Jurkat, Clone E6-1 (cell line): ENCODE results near the gene SH3BP5L.
"Not testable (repeated sequence)": the region's sequence is repeated elsewhere in the genome, so short reads cannot be mapped to it uniquely, and the experiment has no call there.

Experiments
- DNase-seq: peaks from one replicate; pipeline ENCODE4 v3.0.0-alpha.2; 2011; ENCODE audit warnings: low read depth, low spot score
- H3K4me3 ChIP-seq: 2 replicates; pipeline ENCODE4 v1.5.1; 2011; ENCODE audit warnings: mild to moderate bottlenecking, low read length, control low read depth, moderate library complexity

The SH3BP5L gene

GRCh38 chr1:248791010-248791409 is 34.7 kb downstream of the SH3BP5L start:
- DNase-seq: no peak
- H3K4me3 ChIP-seq: no peak overlapping the region

- no peak overlapping the region for H3K4me3 ChIP-seq
- DNase-seq: no peak
These were observed 35.3 kb downstream of the SH3BP5L start for GRCh38 chr1:248790456-248790855.

GRCh38 chr1:248789337-248789736 is 36.4 kb downstream of the SH3BP5L start:
- DNase-seq, H3K4me3 ChIP-seq: not testable (repeated sequence)

- H3K4me3 ChIP-seq: no peak overlapping the region
- no peak for DNase-seq
These were observed 37.4 kb downstream of the SH3BP5L start for GRCh38 chr1:248788327-248788726.

- no peak overlapping the region for H3K4me3 ChIP-seq
- DNase-seq: no peak
These were observed 38.3 kb downstream of the SH3BP5L start for GRCh38 chr1:248787430-248787829.

- no peak for DNase-seq
- H3K4me3 ChIP-seq: no peak overlapping the region
These were observed 39.6 kb downstream of the SH3BP5L start for GRCh38 chr1:248786156-248786555.

- DNase-seq: no peak
- no peak overlapping the region for H3K4me3 ChIP-seq
These were observed 42.3 kb downstream of the SH3BP5L start for GRCh38 chr1:248783367-248783766.

GRCh38 chr1:248782416-248783141 is 43.1 kb downstream of the SH3BP5L start:
- no peak for DNase-seq
- no peak overlapping the region for H3K4me3 ChIP-seq

GRCh38 chr1:248779350-248779749 is 46.4 kb downstream of the SH3BP5L start:
- DNase-seq: no peak
- H3K4me3 ChIP-seq: no peak overlapping the region

GRCh38 chr1:248778906-248779305 is 46.8 kb downstream of the SH3BP5L start:
- DNase-seq: no peak
- no peak overlapping the region for H3K4me3 ChIP-seq

- no peak for DNase-seq
- H3K4me3 ChIP-seq: no peak overlapping the region
These were observed 48.7 kb downstream of the SH3BP5L start for GRCh38 chr1:248776991-248777390.

GRCh38 chr1:248775441-248775840 is 50.3 kb downstream of the SH3BP5L start:
- no peak for DNase-seq
- no peak overlapping the region for H3K4me3 ChIP-seq
